Thoracic aorta (tissue), 2 donors: Measurements from ENCODE around the gene GABBR2. TPM values are rescaled to one million over a fixed set of nuclear protein-coding genes. Genes with fewer than 3 reads are reported as not detected.

ENCODE experiments used
- ATAC-seq: fragments of 150-250 bp; one replicate; pipeline ENCODE4 v1.8.0; 2017; ENCODE audit warnings: low read depth; ENCODE audit not compliant: insufficient number of reproducible peaks, low FRiP score
- DNase-seq: peaks from one replicate; pipeline ENCODE4 v3.0.0-alpha.2; 2020; ENCODE audit warnings: low spot score
- H3K27ac ChIP-seq, 2 donors: fragments of 200-600 bp; sonication (generic); 1 replicate in 1 of 2; 2 replicates in 1 of 2; pipeline ENCODE4 v1.5.1; 2016; ENCODE audit warnings: mild to moderate bottlenecking in 2 of 2, moderate library complexity in 2 of 2
- H3K27me3 ChIP-seq: fragments of 200-600 bp; sonication (generic); replicated peaks from 2 replicates; pipeline ENCODE4 v1.6.0; 2016; ENCODE audit warnings: mild to moderate bottlenecking; ENCODE audit not compliant: insufficient read depth
- H3K36me3 ChIP-seq: fragments of 200-600 bp; sonication (generic); one replicate; pipeline ENCODE4 v1.5.1; 2016
- H3K4me1 ChIP-seq, 2 donors: fragments of 200-600 bp; sonication (generic); 1 replicate in 1 of 2; 2 replicates in 1 of 2; pipeline versions ENCODE4 v1.5.1 to v1.6.0; 2016; ENCODE audit warnings: low read depth in 2 of 2, mild to moderate bottlenecking in 1 of 2; ENCODE audit not compliant: control insufficient read depth in 1 of 2
- H3K4me3 ChIP-seq: fragments of 200-600 bp; sonication (generic); 2 replicates; pipeline ENCODE4 v1.5.1; 2016; ENCODE audit warnings: mild to moderate bottlenecking
- H3K9me3 ChIP-seq: fragments of 200-600 bp; sonication (generic); 2 replicates; pipeline ENCODE4 v1.5.1; 2016
- total RNA-seq, 2 donors: library from RNA; depleted of rRNA; stranded (reverse); fragments of >200 nt; gene quantifications; one replicate each; pipeline versions ENCODE4 v1.1.0 to v1.2.3, GENCODE V29; 2016
- TF ChIP-seq, protein P1 (sequence below): fragments of 200-600 bp; sonication (generic); IDR thresholded peaks from one replicate; pipeline ENCODE4 v1.5.1; 2019; ENCODE audit warnings: antibody characterized with exemption

GABBR2 gene
- total RNA-seq, 2 donors from 2014 or later, result not detected

DNA sequence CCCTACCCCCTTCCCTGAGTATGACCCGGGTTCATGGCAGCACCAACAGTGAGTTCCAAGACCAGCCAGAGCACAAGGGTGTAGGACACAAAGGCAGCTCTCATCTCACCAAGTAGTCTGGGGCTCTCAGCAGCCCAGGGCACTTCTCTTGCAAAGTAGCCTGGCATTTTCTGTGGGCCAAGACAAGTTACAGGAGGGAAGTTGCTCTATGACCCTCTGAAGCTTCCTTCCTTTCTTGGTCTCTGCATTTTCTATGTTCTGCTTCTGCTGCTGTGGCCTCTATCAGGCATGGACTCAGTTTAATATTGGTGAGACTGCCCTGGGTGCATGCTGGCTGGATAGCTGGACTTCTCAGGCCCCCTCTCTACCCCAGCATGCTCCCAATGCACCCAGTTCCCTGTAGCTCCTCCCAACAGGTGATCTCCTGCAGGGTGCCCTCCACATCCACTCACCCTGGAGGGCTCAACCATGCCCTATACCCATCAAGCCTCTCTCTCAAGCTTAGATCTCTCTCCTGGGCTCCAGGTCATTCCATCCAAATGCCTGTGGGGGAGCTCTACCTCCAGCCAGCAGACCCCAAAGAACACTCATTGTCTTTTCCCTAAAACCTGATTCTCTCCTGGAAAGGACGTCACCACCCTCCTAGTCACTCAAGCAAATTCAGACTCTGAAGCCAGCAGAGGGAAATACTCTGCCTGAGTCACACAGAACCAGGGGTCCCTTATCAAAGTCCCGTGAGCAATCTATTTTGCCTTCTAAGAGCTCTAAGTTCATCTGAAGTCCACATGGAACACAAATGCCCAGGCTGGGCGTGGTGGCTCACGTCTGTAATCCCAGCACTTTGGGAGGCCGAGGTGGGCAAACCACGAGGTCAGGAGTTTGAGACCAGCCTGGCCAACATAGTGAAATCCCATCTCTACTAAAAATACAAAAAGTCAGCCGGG lies 467.1 kb downstream of the GABBR2 start:
- no peak for ATAC-seq
- H3K27ac ChIP-seq, result no peak overlapping the region
- TF ChIP-seq, protein P1, sequence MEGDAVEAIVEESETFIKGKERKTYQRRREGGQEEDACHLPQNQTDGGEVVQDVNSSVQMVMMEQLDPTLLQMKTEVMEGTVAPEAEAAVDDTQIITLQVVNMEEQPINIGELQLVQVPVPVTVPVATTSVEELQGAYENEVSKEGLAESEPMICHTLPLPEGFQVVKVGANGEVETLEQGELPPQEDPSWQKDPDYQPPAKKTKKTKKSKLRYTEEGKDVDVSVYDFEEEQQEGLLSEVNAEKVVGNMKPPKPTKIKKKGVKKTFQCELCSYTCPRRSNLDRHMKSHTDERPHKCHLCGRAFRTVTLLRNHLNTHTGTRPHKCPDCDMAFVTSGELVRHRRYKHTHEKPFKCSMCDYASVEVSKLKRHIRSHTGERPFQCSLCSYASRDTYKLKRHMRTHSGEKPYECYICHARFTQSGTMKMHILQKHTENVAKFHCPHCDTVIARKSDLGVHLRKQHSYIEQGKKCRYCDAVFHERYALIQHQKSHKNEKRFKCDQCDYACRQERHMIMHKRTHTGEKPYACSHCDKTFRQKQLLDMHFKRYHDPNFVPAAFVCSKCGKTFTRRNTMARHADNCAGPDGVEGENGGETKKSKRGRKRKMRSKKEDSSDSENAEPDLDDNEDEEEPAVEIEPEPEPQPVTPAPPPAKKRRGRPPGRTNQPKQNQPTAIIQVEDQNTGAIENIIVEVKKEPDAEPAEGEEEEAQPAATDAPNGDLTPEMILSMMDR, result no peak
- H3K4me3 ChIP-seq, result no peak overlapping the region
- no peaks in the 10 kb centered on the region for H3K27me3 ChIP-seq
- no peaks in the 10 kb centered on the region for H3K9me3 ChIP-seq
- no peaks in the 10 kb centered on the region for H3K36me3 ChIP-seq
- H3K4me1 ChIP-seq, result no peaks in the 10 kb centered on the region
- no peak for DNase-seq

DNA sequence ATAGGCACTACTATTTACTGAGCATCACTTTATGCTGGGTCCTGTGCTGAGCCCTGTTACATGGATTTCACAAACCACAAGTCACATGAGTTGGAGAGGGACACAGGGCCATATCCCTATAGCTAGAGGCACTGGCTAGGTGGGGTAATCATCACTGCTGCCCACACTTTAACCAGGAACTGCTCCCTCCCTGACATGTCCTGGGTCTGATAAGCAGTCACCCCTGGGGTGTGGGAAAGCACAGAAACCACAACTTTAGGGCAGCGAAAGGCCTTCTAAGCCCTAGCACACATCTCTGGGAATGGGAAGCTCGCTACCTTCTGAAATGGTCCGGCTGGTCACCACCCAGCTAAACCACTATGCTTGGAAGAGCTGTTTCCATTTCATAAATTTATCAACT lies 468.3 kb downstream of the GABBR2 start:
- Histone ChIP-seq H3K36me3 (no peaks in the 10 kb centered on the region), H3K27me3 (no peaks in the 10 kb centered on the region), H3K4me3 (no peak overlapping the region), H3K4me1 (no peaks in the 10 kb centered on the region), H3K27ac (no peak overlapping the region), H3K9me3 (no peaks in the 10 kb centered on the region)
- TF ChIP-seq, protein P1, result no peak
- DNase-seq, result no peak
- ATAC-seq, result no peak

Other genes starting within 250 kb of the GABBR2 start
- gene ANKS6, start 87.6 kb upstream of the GABBR2 start, total RNA-seq, result 10 to 100 TPM; 35.1 to 45.8 TPM
- 10 to 100 TPM in 1 of 2 donors, 1 to 10 TPM in 1; 6.8 to 30.1 TPM for gene GALNT12, start 98.7 kb upstream of the GABBR2 start, total RNA-seq
- gene COL15A1, start 235.0 kb upstream of the GABBR2 start, total RNA-seq, result 10 to 100 TPM; 23.3 to 70.4 TPM